OCI-LY3 (cell line): ENCODE data around the gene ZP4.

Experiments
- EZH2phosphoT487 ChIP-seq: fragments of 200-600 bp; shearing (Covaris generic); IDR thresholded peaks from 2 replicates; pipeline ENCODE4 v1.6.1; 2018; ENCODE audit warnings: antibody characterized with exemption, mixed run types, low read depth
- TF ChIP-seq, protein P1 (sequence below): fragments of 200-600, 300-600 bp; sonication (generic); IDR thresholded peaks from 2 replicates; pipeline ENCODE4 v1.5.1; 2014; ENCODE audit warnings: antibody characterized with exemption, low read length, low read depth

DNA sequence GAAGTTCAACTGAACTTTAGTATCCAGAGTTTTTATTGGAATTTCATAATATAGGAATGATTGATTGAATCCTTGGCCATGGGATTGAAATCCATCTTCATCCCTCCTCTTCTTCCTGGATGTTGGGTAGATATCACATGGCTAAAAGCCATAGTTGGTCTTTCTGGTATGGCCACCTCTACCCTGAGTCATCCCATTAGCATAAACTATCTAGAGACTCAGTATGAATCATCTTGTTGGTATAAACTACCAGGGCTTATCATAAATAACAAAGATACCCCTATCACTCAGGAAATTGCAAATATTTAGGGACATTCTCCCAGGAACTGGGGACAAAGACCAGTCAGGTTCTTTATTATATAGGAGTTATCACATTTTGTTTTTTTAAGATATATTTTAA is 21.2 kb upstream of the ZP4 start:
- TF ChIP-seq, protein P1, sequence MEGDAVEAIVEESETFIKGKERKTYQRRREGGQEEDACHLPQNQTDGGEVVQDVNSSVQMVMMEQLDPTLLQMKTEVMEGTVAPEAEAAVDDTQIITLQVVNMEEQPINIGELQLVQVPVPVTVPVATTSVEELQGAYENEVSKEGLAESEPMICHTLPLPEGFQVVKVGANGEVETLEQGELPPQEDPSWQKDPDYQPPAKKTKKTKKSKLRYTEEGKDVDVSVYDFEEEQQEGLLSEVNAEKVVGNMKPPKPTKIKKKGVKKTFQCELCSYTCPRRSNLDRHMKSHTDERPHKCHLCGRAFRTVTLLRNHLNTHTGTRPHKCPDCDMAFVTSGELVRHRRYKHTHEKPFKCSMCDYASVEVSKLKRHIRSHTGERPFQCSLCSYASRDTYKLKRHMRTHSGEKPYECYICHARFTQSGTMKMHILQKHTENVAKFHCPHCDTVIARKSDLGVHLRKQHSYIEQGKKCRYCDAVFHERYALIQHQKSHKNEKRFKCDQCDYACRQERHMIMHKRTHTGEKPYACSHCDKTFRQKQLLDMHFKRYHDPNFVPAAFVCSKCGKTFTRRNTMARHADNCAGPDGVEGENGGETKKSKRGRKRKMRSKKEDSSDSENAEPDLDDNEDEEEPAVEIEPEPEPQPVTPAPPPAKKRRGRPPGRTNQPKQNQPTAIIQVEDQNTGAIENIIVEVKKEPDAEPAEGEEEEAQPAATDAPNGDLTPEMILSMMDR: no peak
- TF ChIP-seq EZH2phosphoT487: no peak
